AG04450 (cell line): Measurements from ENCODE around the gene ID1. TPM values are rescaled to one million over a fixed set of nuclear protein-coding genes. Genes with fewer than 3 reads are reported as not detected.

ENCODE experiments used
- CTCF ChIA-PET: fragments of 300-600, 350-600 bp; formaldehyde crosslinking; extraction: SDS; loops from one replicate; lab custom pipeline; 2022; ENCODE audit warnings: antibody characterized with exemption, inconsistent platforms; lab: Charles Lee
- POLR2A ChIA-PET: fragments of 350-600 bp; formaldehyde crosslinking; extraction: SDS; loops from one replicate; lab custom pipeline; 2021; ENCODE audit warnings: antibody characterized with exemption, inconsistent platforms; lab: Yijun Ruan, JAX
- DNase-seq: peaks from one replicate; pipeline ENCODE4 v3.0.0-alpha.2; 2011; ENCODE audit warnings: low read depth, low spot score
- H3K27ac ChIP-seq: one replicate; pipeline ENCODE4 v1.5.1; 2012; ENCODE audit warnings: low read depth, low read length, control low read depth
- H3K27me3 ChIP-seq: one replicate; pipeline ENCODE4 v1.6.0; 2012; ENCODE audit warnings: low read length; ENCODE audit not compliant: control insufficient read depth, insufficient read depth
- H3K4me3 ChIP-seq: 2 replicates; pipeline ENCODE4 v1.5.1; 2011; ENCODE audit warnings: mild to moderate bottlenecking, low read depth, low read length, control low read depth
- H3K9me3 ChIP-seq: 2 replicates; pipeline ENCODE4 v1.5.1; 2012; ENCODE audit warnings: low read length; ENCODE audit not compliant: control insufficient read depth, insufficient read depth
- CTCF ChIP-seq: IDR thresholded peaks from 2 replicates; pipeline ENCODE4 v1.5.1; 2011; ENCODE audit warnings: low read depth, low read length, control low read depth, inconsistent platforms
- polyA minus RNA-seq: library from RNA; depleted of rRNA, polyadenylated mRNA; stranded (reverse); fragments of >200 nt; gene quantifications from 2 replicates; pipeline ENCODE4 v1.2.3, GENCODE V29; 2011; rRNA and poly(A)+ RNA removed
- polyA plus RNA-seq: library from polyadenylated mRNA; depleted of rRNA; stranded (reverse); fragments of >200 nt; gene quantifications from 2 replicates; pipeline ENCODE4 v1.2.3, GENCODE V29; 2011; rRNA removed

Gene ID1
- polyA plus RNA-seq, result 7.8 and 11.1 TPM in 2 replicates
- polyA minus RNA-seq, result 7.1 and 9.5 TPM in 2 replicates

DNA sequence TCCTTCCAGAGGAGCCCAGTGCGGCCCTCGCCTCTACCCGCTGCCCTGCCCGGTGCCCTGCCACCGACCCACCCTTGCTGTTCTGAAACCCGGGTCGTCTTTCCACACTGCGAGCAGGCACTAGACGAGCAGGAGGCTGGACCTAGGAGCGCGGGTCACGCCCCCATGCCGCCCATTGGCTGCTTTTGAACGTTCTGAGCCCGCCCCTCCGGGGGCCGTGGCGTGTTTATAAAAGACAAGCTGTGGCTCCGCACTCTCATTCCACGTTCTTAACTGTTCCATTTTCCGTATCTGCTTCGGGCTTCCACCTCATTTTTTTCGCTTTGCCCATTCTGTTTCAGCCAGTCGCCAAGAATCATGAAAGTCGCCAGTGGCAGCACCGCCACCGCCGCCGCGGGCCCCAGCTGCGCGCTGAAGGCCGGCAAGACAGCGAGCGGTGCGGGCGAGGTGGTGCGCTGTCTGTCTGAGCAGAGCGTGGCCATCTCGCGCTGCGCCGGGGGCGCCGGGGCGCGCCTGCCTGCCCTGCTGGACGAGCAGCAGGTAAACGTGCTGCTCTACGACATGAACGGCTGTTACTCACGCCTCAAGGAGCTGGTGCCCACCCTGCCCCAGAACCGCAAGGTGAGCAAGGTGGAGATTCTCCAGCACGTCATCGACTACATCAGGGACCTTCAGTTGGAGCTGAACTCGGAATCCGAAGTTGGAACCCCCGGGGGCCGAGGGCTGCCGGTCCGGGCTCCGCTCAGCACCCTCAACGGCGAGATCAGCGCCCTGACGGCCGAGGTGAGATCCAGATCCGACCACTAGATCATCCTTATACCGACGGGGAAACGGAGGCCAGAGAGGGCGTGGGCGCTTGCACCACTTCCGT lies at the start of gene ID1:
TSS of gene ID1 (plus strand) at position 259 of the 871 bp plus-strand sequence. CDS start at position 358, 99 bp downstream.
- Histone ChIP-seq H3K27ac (peak within 1 kb of the TSS; percentile 70), H3K27me3 (no peaks in the 10 kb centered on the region), H3K9me3 (no peaks in the 10 kb centered on the region; the same call in 1 of the 2 replicates), H3K4me3 (peak within 1 kb of the TSS; percentile 90)
- no peak for TF ChIP-seq CTCF
- POLR2A ChIA-PET, result interaction anchor here (0.7 to 7.0 kb wide), 14 partner anchors 8 to 68 kb away, joined by 3 to 131 read pairs (median 9); no protein-coding TSS in a partner anchor
- CTCF ChIA-PET, result interaction anchor here (1.6 to 17.7 kb wide), 4 partner anchors 8 to 119 kb away, joined by 3 to 1107 read pairs (median 8); no protein-coding TSS in a partner anchor
- DNase-seq, result peak; percentile 78

DNA sequence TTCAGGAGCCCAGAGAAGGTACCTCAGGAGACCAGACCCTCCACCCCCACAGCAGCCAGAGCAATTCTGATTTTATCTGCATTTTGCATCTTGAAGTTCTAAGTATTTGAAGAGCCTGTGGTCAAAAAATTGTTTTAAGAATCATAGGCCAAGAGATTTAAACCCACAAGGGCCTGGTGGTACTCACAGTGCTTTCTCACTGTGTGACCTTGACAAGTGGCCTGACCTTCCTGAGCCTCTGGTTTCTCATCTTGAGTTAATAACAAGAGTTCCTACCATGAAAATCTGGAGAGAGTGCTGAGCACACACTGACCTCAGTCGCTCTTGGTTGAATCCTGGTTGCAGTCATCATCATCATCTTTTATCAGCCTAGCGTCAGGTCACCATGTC lies 45.4 kb upstream of the ID1 start:
- Histone ChIP-seq H3K27me3 (no peaks in the 10 kb centered on the region), H3K4me3 (no peak overlapping the region), H3K27ac (peak overlapping the region; percentile 99), H3K9me3 (no peaks in the 10 kb centered on the region)
- DNase-seq, result no peak
- CTCF ChIA-PET, result interaction anchor here (0.6 to 23.4 kb wide), 19 partner anchors 8 to 164 kb away, joined by 3 to 1107 read pairs (median 5); partner anchors contain the start of genes BCL2L1 and ID1
- POLR2A ChIA-PET, result interaction anchor here (1.0 to 4.4 kb wide), 8 partner anchors 8 to 52 kb away, joined by 3 to 55 read pairs (median 10); partner anchors contain the start of gene ID1
- no peak for TF ChIP-seq CTCF

DNA sequence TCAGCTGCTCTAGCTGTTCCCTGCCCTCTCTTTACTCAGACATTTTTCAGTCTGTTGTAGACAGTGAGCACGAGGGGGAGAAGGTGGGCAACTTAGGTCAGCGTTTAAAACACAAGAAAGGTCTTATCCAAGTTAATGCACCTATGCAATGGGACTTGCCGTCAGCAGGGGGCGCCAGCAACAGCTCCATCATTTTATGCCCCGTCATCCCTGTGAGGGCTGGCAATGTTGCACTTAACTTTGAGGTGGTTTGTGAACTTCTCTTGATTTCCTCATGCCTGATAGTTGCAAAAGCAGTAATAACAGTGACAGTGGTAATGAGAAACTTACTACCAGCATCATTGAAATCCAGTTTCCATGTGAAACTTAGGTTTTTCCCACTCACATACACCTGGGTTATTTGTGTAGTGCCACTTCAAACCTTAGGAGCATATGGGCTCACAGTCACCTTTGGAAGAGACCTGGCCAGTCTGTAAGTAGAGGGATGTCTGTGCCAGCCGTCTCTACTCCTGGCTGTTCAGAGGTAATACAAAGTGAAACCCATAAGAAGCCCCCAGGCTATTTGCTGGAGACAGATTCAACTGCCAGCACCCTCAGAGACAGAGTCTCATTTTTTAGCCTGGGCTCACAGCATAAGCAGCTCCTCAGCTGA lies 44.9 kb upstream of the ID1 start:
- H3K27ac ChIP-seq, result peak overlapping the region; percentile 99
- peak; percentile 94 for TF ChIP-seq CTCF
- ChIA-PET CTCF (interaction anchor here (0.6 to 23.4 kb wide), 24 partner anchors 9 to 163 kb away, joined by 3 to 1107 read pairs (median 5); partner anchors contain the start of genes BCL2L1 and ID1), POLR2A (interaction anchor here (0.6 to 4.4 kb wide), 10 partner anchors 9 to 52 kb away, joined by 3 to 55 read pairs (median 7); partner anchors contain the start of gene ID1)
- peak; percentile 62 for DNase-seq
- H3K27me3 ChIP-seq, result no peaks in the 10 kb centered on the region
- H3K4me3 ChIP-seq, result no peak overlapping the region
- H3K9me3 ChIP-seq, result no peaks in the 10 kb centered on the region

GRCh38 chr20:31560746-31561598 lies 44.1 kb upstream of the ID1 start:
- ChIA-PET POLR2A (interaction anchor here (0.6 to 4.4 kb wide), 12 partner anchors 9 to 163 kb away, joined by 3 to 55 read pairs (median 6); partner anchors contain the start of gene ID1), CTCF (interaction anchor here (0.6 to 23.4 kb wide), 20 partner anchors 9 to 199 kb away, joined by 3 to 1107 read pairs (median 5); partner anchors contain the start of genes BCL2L1 and ID1)
- H3K27ac ChIP-seq, result peak overlapping the region; percentile 99
- H3K9me3 ChIP-seq, result no peaks in the 10 kb centered on the region
- H3K27me3 ChIP-seq, result no peaks in the 10 kb centered on the region
- no peak for TF ChIP-seq CTCF
- DNase-seq, result peak; percentile 90
- no peak overlapping the region for H3K4me3 ChIP-seq
